HG03442 (cell line): Measurements from ENCODE around the gene PABPN1.
"Not testable (repeated sequence)": the region's sequence is repeated elsewhere in the genome, so short reads cannot be mapped to it uniquely, and the experiment has no call there.

Source experiments
- ATAC-seq: cut with Tn5 transposase; IDR thresholded peaks from one replicate; pipeline ENCODE4 v1.9.1; 2021; ENCODE audit warnings: mild to moderate bottlenecking, moderate library complexity; ENCODE audit not compliant: unreplicated experiment

Gene PABPN1

GRCh38 chr14:23320584-23321571 is at the start of gene PABPN1:
TSS of gene PABPN1 (plus strand) at chr14:23321457. CDS start at chr14:23321470, 13 bp downstream.
- peak; percentile 88 for ATAC-seq

GRCh38 chr14:23275412-23275811 is 45.8 kb upstream of the PABPN1 start:
- no peak for ATAC-seq

- no peak for ATAC-seq
Observed at GRCh38 chr14:23277189-23277588, 44.1 kb upstream of the PABPN1 start.

- ATAC-seq: not testable (repeated sequence)
Observed at GRCh38 chr14:23277928-23278327, 43.3 kb upstream of the PABPN1 start.

GRCh38 chr14:23281247-23281646 is 40.0 kb upstream of the PABPN1 start:
- ATAC-seq: no peak

GRCh38 chr14:23284654-23285529 is 36.4 kb upstream of the PABPN1 start:
- no peak for ATAC-seq

GRCh38 chr14:23285530-23286019 is 35.7 kb upstream of the PABPN1 start:
- peak; percentile 18 for ATAC-seq

- ATAC-seq: peak; percentile 97
Observed at GRCh38 chr14:23286020-23286901, 35.0 kb upstream of the PABPN1 start, which contains the start of gene HOMEZ. TSS of gene HOMEZ (minus strand) at chr14:23286132. CDS start at chr14:23285952, 180 bp downstream.

GRCh38 chr14:23286902-23287479 is 34.3 kb upstream of the PABPN1 start:
- ATAC-seq: no peak

- peak; percentile 49 for ATAC-seq
Observed at GRCh38 chr14:23294734-23295561, 26.3 kb upstream of the PABPN1 start.

GRCh38 chr14:23296012-23296777 is 25.1 kb upstream of the PABPN1 start:
- no peak for ATAC-seq

- ATAC-seq: no peak
Observed at GRCh38 chr14:23297096-23297495, 24.2 kb upstream of the PABPN1 start.

- no peak for ATAC-seq
Observed at GRCh38 chr14:23297611-23298277, 23.5 kb upstream of the PABPN1 start.

- no peak for ATAC-seq
Observed at GRCh38 chr14:23299211-23299957, 21.9 kb upstream of the PABPN1 start.

GRCh38 chr14:23299986-23300686 is 21.1 kb upstream of the PABPN1 start:
- ATAC-seq: no peak

- ATAC-seq: no peak
Observed at GRCh38 chr14:23300687-23301223, 20.5 kb upstream of the PABPN1 start.
